ENCODE measurements around the gene DPF1.

Gene DPF1

GRCh38 chr19:38196948-38197656 is 26.9 kb downstream of the DPF1 start:
- no peak for DNase-seq (ENCODE audit: low spot score)
- no peaks in the 10 kb centered on the region for H3K27me3 ChIP-seq (ENCODE audit: control insufficient read depth in 3 of 3, insufficient read depth in 3 of 3, low read depth in 1 of 3, low read length in 3 of 3)
- H2BK12ac ChIP-seq (ENCODE audit: low read length), result no peak overlapping the region
- H3K23ac ChIP-seq (ENCODE audit: low read depth, low read length, poor library complexity), result no peak overlapping the region
- H3K4me1 ChIP-seq (ENCODE audit: control insufficient read depth in 2 of 2, insufficient read depth in 1 of 2, low read depth in 1 of 2, low read length in 2 of 2), result no peaks in the 10 kb centered on the region
- no peak overlapping the region for H4K91ac ChIP-seq (ENCODE audit: low read depth, low read length, poor library complexity)
- H3K4me3 ChIP-seq (ENCODE audit: low read length in 2 of 2), result no peak overlapping the region
- no peak overlapping the region for H2BK120ac ChIP-seq (ENCODE audit: low read depth, low read length)
- no peaks in the 10 kb centered on the region for H3K79me1 ChIP-seq (ENCODE audit: low read depth, low read length)
- WGBS, 2 donors (ENCODE audit: extremely low coverage in 2 of 2, insufficient read length in 2 of 2, insufficient replicate concordance in 1 of 2), result no CpG with 5 or more reads among the region's 23 CpGs
- no peak overlapping the region for H2BK15ac ChIP-seq (ENCODE audit: low read length)
- no peaks in the 10 kb centered on the region for H3K9me3 ChIP-seq (replicated peaks in 1 of 2; ENCODE audit: control insufficient read depth in 2 of 2, insufficient read depth in 1 of 2, low read depth in 1 of 2, low read length in 2 of 2)
- no peak overlapping the region for H2AFZ ChIP-seq (ENCODE audit: low read length)
- H3K4me2 ChIP-seq (ENCODE audit: insufficient read depth, low read length, poor library complexity, severe bottlenecking), result no peak overlapping the region
- H4K8ac ChIP-seq (ENCODE audit: low read depth, low read length), result no peak overlapping the region
- H2AK5ac ChIP-seq (ENCODE audit: low read depth, low read length), result no peak overlapping the region
- no peak overlapping the region for H3K9ac ChIP-seq (ENCODE audit: low read depth, low read length, poor library complexity)
- no peak overlapping the region for H3K18ac ChIP-seq (ENCODE audit: low read length)
- H3K36me3 ChIP-seq (replicated peaks in 1 of 2; ENCODE audit: control insufficient read depth in 2 of 2, insufficient read depth in 2 of 2, low read length in 2 of 2), result peaks cover 11 to 49% of the 10 kb centered on the region in 2 donors
- H3K14ac ChIP-seq (ENCODE audit: low read length), result no peak overlapping the region
- H2BK5ac ChIP-seq (ENCODE audit: low read length), result peak overlapping the region; percentile 73
- H3K4ac ChIP-seq (ENCODE audit: low read length), result no peak overlapping the region
- no peak overlapping the region for H3K27ac ChIP-seq (replicated peaks; ENCODE audit: low read length)

GRCh38 chr19:38196245-38196837 is 27.7 kb downstream of the DPF1 start:
- no peak overlapping the region for H4K91ac ChIP-seq (ENCODE audit: low read depth, low read length, poor library complexity)
- no peak for DNase-seq (ENCODE audit: low spot score)
- no peak overlapping the region for H2AFZ ChIP-seq (ENCODE audit: low read length)
- H2BK12ac ChIP-seq (ENCODE audit: low read length), result no peak overlapping the region
- H3K4ac ChIP-seq (ENCODE audit: low read length), result no peak overlapping the region
- no peak overlapping the region for H3K18ac ChIP-seq (ENCODE audit: low read length)
- no peak overlapping the region for H2BK15ac ChIP-seq (ENCODE audit: low read length)
- WGBS, 2 donors (ENCODE audit: extremely low coverage in 2 of 2, insufficient read length in 2 of 2, insufficient replicate concordance in 1 of 2), result no CpG with 5 or more reads among the region's 13 CpGs
- H3K4me2 ChIP-seq (ENCODE audit: insufficient read depth, low read length, poor library complexity, severe bottlenecking), result no peak overlapping the region
- H3K4me3 ChIP-seq (ENCODE audit: low read length in 2 of 2), result peak overlapping the region in 1 of 2 donors; percentile 65
- H3K23ac ChIP-seq (ENCODE audit: low read depth, low read length, poor library complexity), result peak overlapping the region; percentile 32
- H3K4me1 ChIP-seq (ENCODE audit: control insufficient read depth in 2 of 2, insufficient read depth in 1 of 2, low read depth in 1 of 2, low read length in 2 of 2), result no peaks in the 10 kb centered on the region
- H3K14ac ChIP-seq (ENCODE audit: low read length), result peak overlapping the region; percentile 32
- H3K9me3 ChIP-seq (replicated peaks in 1 of 2; ENCODE audit: control insufficient read depth in 2 of 2, insufficient read depth in 1 of 2, low read depth in 1 of 2, low read length in 2 of 2), result no peaks in the 10 kb centered on the region
- H2AK5ac ChIP-seq (ENCODE audit: low read depth, low read length), result no peak overlapping the region
- H4K8ac ChIP-seq (ENCODE audit: low read depth, low read length), result peak overlapping the region; percentile 78
- H3K79me1 ChIP-seq (ENCODE audit: low read depth, low read length), result no peaks in the 10 kb centered on the region
- peaks cover 12 to 43% of the 10 kb centered on the region in 2 donors for H3K36me3 ChIP-seq (replicated peaks in 1 of 2; ENCODE audit: control insufficient read depth in 2 of 2, insufficient read depth in 2 of 2, low read length in 2 of 2)
- no peak overlapping the region for H3K27ac ChIP-seq (replicated peaks; ENCODE audit: low read length)
- H3K9ac ChIP-seq (ENCODE audit: low read depth, low read length, poor library complexity), result no peak overlapping the region
- H2BK120ac ChIP-seq (ENCODE audit: low read depth, low read length), result no peak overlapping the region
- H3K27me3 ChIP-seq (ENCODE audit: control insufficient read depth in 3 of 3, insufficient read depth in 3 of 3, low read depth in 1 of 3, low read length in 3 of 3), result no peaks in the 10 kb centered on the region
- H2BK5ac ChIP-seq (ENCODE audit: low read length), result no peak overlapping the region

- H2BK15ac ChIP-seq (ENCODE audit: low read length), result no peak overlapping the region
- no peak overlapping the region for H3K4me2 ChIP-seq (ENCODE audit: insufficient read depth, low read length, poor library complexity, severe bottlenecking)
- H3K14ac ChIP-seq (ENCODE audit: low read length), result peak overlapping the region; percentile 65
- no peak overlapping the region for H2BK5ac ChIP-seq (ENCODE audit: low read length)
- H3K79me1 ChIP-seq (ENCODE audit: low read depth, low read length), result no peaks in the 10 kb centered on the region
- no peak overlapping the region for H2BK120ac ChIP-seq (ENCODE audit: low read depth, low read length)
- no peak overlapping the region for H2AK5ac ChIP-seq (ENCODE audit: low read depth, low read length)
- no peak for DNase-seq (ENCODE audit: low spot score)
- no peak overlapping the region for H3K4me3 ChIP-seq (ENCODE audit: low read length in 2 of 2)
- no peak overlapping the region for H2AFZ ChIP-seq (ENCODE audit: low read length)
- H3K27me3 ChIP-seq (ENCODE audit: control insufficient read depth in 3 of 3, insufficient read depth in 3 of 3, low read depth in 1 of 3, low read length in 3 of 3), result no peaks in the 10 kb centered on the region
- H3K18ac ChIP-seq (ENCODE audit: low read length), result peak overlapping the region; percentile 44
- no CpG with 5 or more reads among the region's 10 CpGs for WGBS, 2 donors (ENCODE audit: extremely low coverage in 2 of 2, insufficient read length in 2 of 2, insufficient replicate concordance in 1 of 2)
- H3K4me1 ChIP-seq (ENCODE audit: control insufficient read depth in 2 of 2, insufficient read depth in 1 of 2, low read depth in 1 of 2, low read length in 2 of 2), result no peaks in the 10 kb centered on the region
- H3K4ac ChIP-seq (ENCODE audit: low read length), result no peak overlapping the region
- H3K27ac ChIP-seq (replicated peaks; ENCODE audit: low read length), result no peak overlapping the region
- H3K23ac ChIP-seq (ENCODE audit: low read depth, low read length, poor library complexity), result peak overlapping the region; percentile 25
- H3K9ac ChIP-seq (ENCODE audit: low read depth, low read length, poor library complexity), result no peak overlapping the region
- no peak overlapping the region for H4K91ac ChIP-seq (ENCODE audit: low read depth, low read length, poor library complexity)
- no peaks in the 10 kb centered on the region for H3K9me3 ChIP-seq (replicated peaks in 1 of 2; ENCODE audit: control insufficient read depth in 2 of 2, insufficient read depth in 1 of 2, low read depth in 1 of 2, low read length in 2 of 2)
- H3K36me3 ChIP-seq (replicated peaks in 1 of 2; ENCODE audit: control insufficient read depth in 2 of 2, insufficient read depth in 2 of 2, low read length in 2 of 2), result peaks cover 12 to 41% of the 10 kb centered on the region in 2 donors
- no peak overlapping the region for H2BK12ac ChIP-seq (ENCODE audit: low read length)
- no peak overlapping the region for H4K8ac ChIP-seq (ENCODE audit: low read depth, low read length)
Observed at GRCh38 chr19:38195237-38195636, 28.8 kb downstream of the DPF1 start.

- Histone ChIP-seq H2AFZ (ENCODE audit: low read length) (no peak overlapping the region), H4K8ac (ENCODE audit: low read depth, low read length) (no peak overlapping the region), H3K36me3 (replicated peaks in 1 of 2; ENCODE audit: control insufficient read depth in 2 of 2, insufficient read depth in 2 of 2, low read length in 2 of 2) (peaks cover 12 to 38% of the 10 kb centered on the region in 2 donors), H3K27ac (replicated peaks; ENCODE audit: low read length) (no peak overlapping the region), H2BK120ac (ENCODE audit: low read depth, low read length) (no peak overlapping the region), H2BK12ac (ENCODE audit: low read length) (no peak overlapping the region), H2AK5ac (ENCODE audit: low read depth, low read length) (no peak overlapping the region), H2BK15ac (ENCODE audit: low read length) (no peak overlapping the region), H3K4me2 (ENCODE audit: insufficient read depth, low read length, poor library complexity, severe bottlenecking) (no peak overlapping the region), H4K91ac (ENCODE audit: low read depth, low read length, poor library complexity) (no peak overlapping the region), H3K9ac (ENCODE audit: low read depth, low read length, poor library complexity) (no peak overlapping the region), H3K23ac (ENCODE audit: low read depth, low read length, poor library complexity) (no peak overlapping the region), H3K4ac (ENCODE audit: low read length) (no peak overlapping the region), H3K4me1 (ENCODE audit: control insufficient read depth in 2 of 2, insufficient read depth in 1 of 2, low read depth in 1 of 2, low read length in 2 of 2) (no peaks in the 10 kb centered on the region), H3K14ac (ENCODE audit: low read length) (no peak overlapping the region), H3K18ac (ENCODE audit: low read length) (no peak overlapping the region), H3K4me3 (ENCODE audit: low read length in 2 of 2) (no peak overlapping the region), H2BK5ac (ENCODE audit: low read length) (no peak overlapping the region), H3K27me3 (ENCODE audit: control insufficient read depth in 3 of 3, insufficient read depth in 3 of 3, low read depth in 1 of 3, low read length in 3 of 3) (no peaks in the 10 kb centered on the region), H3K79me1 (ENCODE audit: low read depth, low read length) (no peaks in the 10 kb centered on the region), H3K9me3 (replicated peaks in 1 of 2; ENCODE audit: control insufficient read depth in 2 of 2, insufficient read depth in 1 of 2, low read depth in 1 of 2, low read length in 2 of 2) (no peaks in the 10 kb centered on the region)
- WGBS, 2 donors (ENCODE audit: extremely low coverage in 2 of 2, insufficient read length in 2 of 2, insufficient replicate concordance in 1 of 2), result no CpG with 5 or more reads among the region's 13 CpGs
- no peak for DNase-seq (ENCODE audit: low spot score)
Observed at GRCh38 chr19:38194061-38194701, 29.8 kb downstream of the DPF1 start.
